Lower leg skin (tissue), 3 donors: Measurements from ENCODE around the gene KRTAP10-10.

Experiments used
- POLR2A ChIP-seq, 2 donors: fragments of 450-650 bp; IDR thresholded peaks; one replicate each; pipeline ENCODE4 v1.6.1; 2016 to 2017; ENCODE audit warnings: antibody characterized with exemption in 2 of 2, mild to moderate bottlenecking in 1 of 2, moderate library complexity in 1 of 2
- TF ChIP-seq, protein P1 (sequence below), 3 donors: fragments of 450-650 bp; IDR thresholded peaks; one replicate each; pipeline ENCODE4 v1.5.1; 2016; ENCODE audit warnings: antibody characterized with exemption in 3 of 3, mild to moderate bottlenecking in 3 of 3, moderate library complexity in 2 of 3

DNA sequence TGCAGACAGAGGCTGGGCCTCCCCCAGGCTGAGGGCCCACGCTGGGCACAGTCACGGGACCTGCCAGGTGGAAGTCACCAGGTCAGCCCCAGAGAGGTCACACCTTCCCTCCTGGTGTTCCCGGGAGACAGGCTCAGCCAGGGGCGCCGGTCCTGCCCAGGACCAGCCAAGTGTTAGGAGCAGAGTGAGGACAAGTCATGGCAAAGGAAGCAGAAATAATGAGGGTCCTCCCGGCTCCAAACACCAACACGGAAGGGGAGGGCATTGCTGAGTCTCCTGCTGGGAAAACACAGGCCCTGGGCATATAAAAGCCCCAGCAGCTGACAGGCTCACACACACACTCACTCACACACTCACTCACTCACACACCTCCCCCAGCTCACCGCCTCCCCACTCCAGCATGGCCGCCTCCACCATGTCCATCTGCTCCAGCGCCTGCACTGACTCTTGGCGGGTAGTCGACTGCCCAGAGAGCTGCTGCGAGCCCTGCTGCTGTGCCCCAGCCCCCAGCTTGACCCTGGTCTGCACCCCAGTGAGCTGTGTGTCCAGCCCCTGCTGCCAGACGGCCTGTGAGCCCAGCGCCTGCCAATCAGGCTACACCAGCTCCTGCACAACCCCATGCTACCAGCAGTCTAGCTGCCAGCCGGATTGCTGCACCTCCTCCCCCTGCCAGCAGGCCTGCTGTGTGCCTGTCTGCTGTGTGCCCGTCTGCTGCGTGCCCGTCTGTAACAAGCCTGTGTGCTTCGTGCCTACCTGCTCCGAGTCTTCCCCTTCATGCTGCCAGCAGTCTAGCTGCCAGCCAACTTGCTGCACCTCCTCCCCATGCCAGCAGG is at the start of gene KRTAP10-10:
- TF ChIP-seq, protein P1, sequence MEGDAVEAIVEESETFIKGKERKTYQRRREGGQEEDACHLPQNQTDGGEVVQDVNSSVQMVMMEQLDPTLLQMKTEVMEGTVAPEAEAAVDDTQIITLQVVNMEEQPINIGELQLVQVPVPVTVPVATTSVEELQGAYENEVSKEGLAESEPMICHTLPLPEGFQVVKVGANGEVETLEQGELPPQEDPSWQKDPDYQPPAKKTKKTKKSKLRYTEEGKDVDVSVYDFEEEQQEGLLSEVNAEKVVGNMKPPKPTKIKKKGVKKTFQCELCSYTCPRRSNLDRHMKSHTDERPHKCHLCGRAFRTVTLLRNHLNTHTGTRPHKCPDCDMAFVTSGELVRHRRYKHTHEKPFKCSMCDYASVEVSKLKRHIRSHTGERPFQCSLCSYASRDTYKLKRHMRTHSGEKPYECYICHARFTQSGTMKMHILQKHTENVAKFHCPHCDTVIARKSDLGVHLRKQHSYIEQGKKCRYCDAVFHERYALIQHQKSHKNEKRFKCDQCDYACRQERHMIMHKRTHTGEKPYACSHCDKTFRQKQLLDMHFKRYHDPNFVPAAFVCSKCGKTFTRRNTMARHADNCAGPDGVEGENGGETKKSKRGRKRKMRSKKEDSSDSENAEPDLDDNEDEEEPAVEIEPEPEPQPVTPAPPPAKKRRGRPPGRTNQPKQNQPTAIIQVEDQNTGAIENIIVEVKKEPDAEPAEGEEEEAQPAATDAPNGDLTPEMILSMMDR (IDR thresholded peaks at IDR 0.05) = no peak
- no peak for TF ChIP-seq POLR2A (IDR thresholded peaks at IDR 0.05)
